ENCODE data around the gene TRIM66.
"Not testable (repeated sequence)": the region's sequence is repeated elsewhere in the genome, so short reads cannot be mapped to it uniquely, and the experiment has no call there.

DNA sequence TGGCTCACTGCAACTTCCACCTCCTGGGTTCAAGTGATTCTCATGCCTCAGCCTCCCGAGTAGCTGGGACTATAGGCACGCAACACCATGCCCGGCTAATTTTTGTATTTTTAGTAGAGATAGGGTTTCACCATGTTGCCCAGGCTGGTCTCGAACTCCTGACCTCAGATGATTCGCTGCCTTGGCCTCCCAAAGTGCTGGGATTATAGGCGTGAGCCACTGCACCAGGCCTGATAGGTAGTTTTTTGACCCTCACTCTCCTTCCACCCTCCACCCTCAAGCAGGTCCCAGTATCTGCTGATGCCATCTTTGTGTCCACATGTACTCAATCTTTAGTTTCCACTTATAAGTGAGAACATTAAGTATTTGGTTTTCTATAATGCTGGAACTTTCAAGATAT lies 12.4 kb downstream of the TRIM66 start:
- not testable (repeated sequence) for TF ChIP-seq ZNF274 (IDR thresholded peaks at IDR 0.05; ENCODE audit: low read depth, low read length); YY1 (IDR thresholded peaks at IDR 0.05; ENCODE audit: insufficient read depth, insufficient read length); SUZ12 (IDR thresholded peaks at IDR 0.05; ENCODE audit: extremely low read depth, insufficient read depth, insufficient read length)
